Amniotic stem cell (primary cell): Measurements from ENCODE around the gene RAB23.

Experiments used
- DNase-seq: peaks from one replicate; lab custom pipeline; 2025; lab: John Stamatoyannopoulos, UW

RAB23 gene

GRCh38 chr6:57242505-57242904 lies 20.4 kb upstream of the RAB23 start:
- peak; percentile 92 for DNase-seq

DNA sequence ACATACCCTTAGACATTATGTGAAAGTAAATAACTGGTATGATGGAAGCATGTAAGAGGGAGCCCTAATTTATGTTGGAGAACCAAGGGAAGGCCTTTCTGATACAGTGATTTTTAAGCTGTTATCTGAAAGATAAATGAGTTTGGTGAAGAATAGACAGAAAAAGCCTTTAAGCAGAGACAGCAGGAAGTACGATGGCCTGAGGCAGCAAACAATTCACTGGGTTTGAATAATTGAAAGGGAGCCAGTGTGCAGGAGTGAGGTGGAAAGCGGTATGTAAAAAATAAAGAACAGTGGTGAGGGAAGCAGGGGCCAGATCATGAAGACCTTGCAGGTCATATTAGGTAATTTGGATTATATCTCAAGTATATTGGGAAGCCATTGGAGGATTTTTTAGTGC lies 4.1 kb upstream of the RAB23 start:
- DNase-seq = no peak

GRCh38 chr6:57224769-57225515 lies 2.8 kb upstream of the RAB23 start:
- no peak for DNase-seq

DNA sequence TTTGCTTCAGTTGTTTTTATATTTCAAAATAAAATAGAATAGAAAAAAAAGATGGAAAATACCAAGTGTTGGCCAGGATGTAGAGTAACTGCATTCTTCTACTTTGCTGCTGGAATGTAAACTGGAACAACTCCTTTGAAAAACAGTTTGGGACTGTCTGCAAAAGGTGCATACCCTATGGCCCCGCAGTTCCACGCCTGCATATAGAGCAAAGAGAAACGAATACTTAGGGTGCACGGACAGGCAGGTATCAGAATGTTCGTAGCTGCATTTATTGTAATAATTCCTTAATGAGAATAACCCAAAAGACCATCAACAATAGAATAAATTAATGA lies 603 bp upstream of the RAB23 start:
- DNase-seq = no peak

- peak; percentile 37 for DNase-seq
Measured at GRCh38 chr6:57221191-57221935, 744 bp downstream of the RAB23 start.

DNA sequence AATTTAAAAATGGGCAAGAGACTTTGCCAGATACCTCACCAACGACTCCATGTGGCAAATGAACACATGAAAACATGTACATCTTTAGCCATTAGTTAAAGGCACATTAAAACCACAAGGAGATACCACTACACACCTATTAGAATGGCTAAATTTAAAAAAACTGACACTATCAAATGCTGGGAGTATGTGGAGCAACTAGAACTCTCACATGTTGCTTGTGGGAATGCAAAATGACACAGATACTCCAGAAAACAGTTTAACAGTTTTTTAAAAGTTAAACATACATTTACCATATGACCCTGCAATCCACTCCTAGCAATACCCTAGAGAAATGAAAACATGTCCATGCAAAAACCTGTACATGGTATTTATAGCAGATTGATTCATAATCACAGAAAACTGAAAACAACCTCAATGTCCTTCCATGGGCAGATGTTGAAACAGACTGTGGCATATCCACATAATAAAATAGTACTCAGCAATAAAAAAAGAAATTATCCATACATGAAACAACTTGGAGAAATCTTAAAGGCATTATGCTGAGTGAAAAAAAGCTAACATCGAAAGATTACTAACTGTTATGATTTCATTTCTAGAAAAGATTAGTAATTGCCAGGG lies 1.9 kb downstream of the RAB23 start:
- no peak for DNase-seq

GRCh38 chr6:57217270-57217669 lies 4.8 kb downstream of the RAB23 start:
- DNase-seq = no peak

- DNase-seq = no peak
Measured at GRCh38 chr6:57216235-57217101, 5.6 kb downstream of the RAB23 start.

DNA sequence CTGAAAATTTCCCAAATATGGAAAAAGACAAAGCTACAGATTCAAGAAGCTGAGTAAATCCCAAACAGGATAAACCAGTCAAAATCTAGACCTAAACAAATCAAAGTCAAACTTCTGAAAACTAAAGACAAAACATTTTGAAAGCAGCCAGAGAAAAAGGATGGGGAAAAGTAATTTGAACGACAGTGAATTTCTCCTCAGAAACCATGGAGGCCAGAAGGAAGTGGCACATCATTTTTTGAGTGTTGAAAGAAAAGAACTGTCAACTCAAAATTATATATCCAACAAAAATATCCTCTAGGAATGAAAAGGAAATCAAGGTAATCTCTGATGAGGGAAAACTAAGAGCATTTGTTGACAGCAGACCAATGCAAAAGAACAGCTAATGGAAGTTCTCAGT lies 6.8 kb downstream of the RAB23 start:
- DNase-seq = no peak

GRCh38 chr6:57210060-57210459 lies 12.0 kb downstream of the RAB23 start:
- no peak for DNase-seq

DNA sequence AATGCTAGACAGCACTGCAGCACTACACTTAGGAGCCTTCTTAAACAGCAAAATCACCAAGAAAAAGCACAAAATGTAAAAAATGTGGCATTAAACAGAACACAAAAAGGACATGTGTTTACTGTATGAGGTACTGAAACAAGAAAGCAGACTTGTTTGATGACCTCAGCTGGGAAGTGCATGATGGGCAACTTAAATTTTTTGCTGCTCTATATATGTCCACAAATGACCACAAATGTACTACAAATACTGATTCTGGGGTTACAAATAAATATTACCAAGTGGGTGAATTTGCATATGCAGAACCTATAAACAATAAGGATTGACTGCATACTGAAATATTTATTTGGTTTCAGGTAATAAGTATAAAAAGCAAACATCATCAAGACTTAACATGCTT lies 13.1 kb downstream of the RAB23 start:
- no peak for DNase-seq

DNA sequence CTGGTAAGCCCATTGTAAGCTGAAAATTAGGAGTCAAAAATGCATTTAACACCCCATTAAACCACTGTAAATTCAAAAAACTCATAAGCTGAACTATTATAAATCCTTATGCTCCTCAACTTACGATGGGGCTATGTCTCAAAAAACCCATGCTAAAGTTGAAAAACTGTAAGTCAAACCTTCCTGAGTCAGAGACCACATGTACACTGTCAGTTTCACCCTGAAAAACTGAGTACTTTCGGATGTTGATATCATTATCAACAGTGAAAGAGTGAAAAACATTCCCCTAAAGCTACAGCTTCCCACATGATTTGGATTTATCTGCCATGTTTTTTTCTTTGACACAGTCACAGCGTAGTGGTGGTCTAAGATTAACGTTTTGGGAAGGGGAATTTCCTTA lies 14.2 kb downstream of the RAB23 start:
- DNase-seq = no peak

DNA sequence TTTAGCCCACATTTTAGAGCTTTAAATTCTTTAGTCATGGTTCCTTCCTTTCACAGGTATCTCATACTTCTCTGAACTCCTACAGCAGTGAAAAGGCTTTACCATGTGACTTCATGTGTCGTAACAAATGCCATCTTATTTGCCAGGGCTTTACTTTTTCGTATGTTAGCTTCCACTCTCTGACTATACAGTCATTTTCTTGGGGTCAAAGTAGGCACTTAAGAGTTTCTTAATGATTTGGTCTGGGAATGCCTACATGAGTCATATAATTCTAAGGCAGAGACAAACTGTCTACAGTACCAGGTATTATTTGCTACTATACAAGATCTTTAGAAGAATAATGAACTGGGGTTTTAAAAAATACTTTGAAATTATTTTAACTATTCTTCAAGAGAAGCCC lies 15.0 kb downstream of the RAB23 start:
- DNase-seq = no peak

DNA sequence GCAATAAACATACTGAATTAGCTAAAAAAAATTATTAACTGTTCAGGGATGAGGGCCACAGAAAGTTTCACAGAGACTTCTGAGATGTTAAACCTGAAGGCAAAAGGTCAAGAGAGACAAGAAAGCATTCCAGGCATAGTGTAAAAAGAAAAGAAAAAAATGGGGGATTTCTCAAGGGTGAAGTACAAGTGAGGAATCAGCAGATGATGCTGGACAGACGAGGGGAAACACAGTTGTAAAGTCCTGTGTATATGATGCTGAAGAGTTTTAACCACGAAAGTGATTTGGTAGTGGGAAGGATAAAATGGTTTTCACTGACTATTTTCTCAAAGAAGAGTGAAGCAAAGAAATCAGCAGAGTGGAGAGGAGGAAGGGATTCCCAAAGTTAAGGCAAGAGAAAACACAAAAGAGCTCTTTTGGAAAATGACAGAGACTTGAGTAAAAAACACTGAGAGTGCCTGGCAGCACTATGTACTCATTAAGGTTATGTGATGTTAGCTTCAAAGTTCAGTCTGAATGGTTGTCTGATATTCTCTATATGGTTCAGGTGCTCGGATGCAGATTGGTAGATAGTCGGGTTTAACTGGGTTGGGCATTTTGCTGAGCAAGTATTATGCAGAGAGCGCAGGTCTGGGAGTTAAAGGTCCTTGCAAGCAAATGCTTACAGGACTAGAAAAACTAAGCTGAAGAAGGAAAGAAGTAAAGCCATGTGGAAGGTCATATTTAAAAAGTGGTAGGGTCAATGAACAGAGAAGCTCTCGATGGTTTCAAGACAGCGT lies 16.4 kb downstream of the RAB23 start:
- no peak for DNase-seq

GRCh38 chr6:57201718-57202117 lies 20.4 kb downstream of the RAB23 start:
- no peak for DNase-seq

GRCh38 chr6:57198926-57199636 lies 23.0 kb downstream of the RAB23 start:
- no peak for DNase-seq

GRCh38 chr6:57195457-57195856 lies 26.6 kb downstream of the RAB23 start:
- DNase-seq = no peak

DNA sequence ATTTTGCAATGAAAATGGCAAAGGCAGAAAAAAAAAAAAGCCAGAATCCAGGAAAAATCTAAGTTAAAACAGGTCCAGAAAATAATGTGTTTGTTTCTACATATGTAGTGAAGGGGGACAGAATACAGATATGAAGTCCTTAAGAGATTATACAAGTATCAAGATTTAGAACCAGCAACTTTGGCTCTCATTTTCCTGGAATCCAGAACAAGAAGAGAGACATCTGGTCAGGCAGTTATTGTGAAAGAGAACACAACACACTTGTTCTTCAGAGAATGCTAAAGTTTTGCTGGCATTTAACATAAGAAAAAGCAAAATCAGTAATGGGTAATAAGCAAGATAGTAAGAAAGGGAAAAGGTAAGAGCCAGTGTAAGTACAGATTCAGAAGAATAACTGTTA lies 28.9 kb downstream of the RAB23 start:
- DNase-seq = no peak

GRCh38 chr6:57190140-57190539 lies 32.0 kb downstream of the RAB23 start:
- DNase-seq = peak; percentile 8

GRCh38 chr6:57183336-57183735 lies 38.8 kb downstream of the RAB23 start:
- no peak for DNase-seq

DNA sequence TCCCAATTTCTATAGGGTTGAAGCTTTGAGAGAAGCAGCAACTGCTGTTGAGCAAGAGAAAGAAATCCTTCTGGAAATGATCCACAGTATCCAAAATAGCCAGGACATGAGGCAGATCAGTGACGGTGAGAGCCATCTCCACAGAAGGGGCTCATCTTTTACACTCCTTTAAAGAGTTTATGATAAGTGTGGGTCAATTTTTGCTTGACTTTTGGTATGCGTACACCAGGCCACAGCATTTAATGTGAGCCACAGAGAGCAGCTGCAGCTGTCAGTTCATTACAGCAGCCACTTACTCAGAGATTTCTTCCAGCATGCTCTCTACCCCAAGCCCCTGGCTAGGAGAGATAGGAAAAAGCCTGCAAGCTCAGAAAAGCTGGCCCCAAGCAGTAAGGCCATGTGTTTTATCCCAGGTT lies 40.1 kb downstream of the RAB23 start:
- no peak for DNase-seq
